HEK293T (cell line): ENCODE data around the gene CDHR3.
"Not testable (repeated sequence)": the region's sequence is repeated elsewhere in the genome, so short reads cannot be mapped to it uniquely, and the experiment has no call there.

Source experiments
- BHLHE40 ChIP-seq: fragments of 450-650 bp; IDR thresholded peaks from 2 replicates; pipeline ENCODE4 v1.6.1; 2016; ENCODE audit warnings: mild to moderate bottlenecking, moderate library complexity, borderline replicate concordance
- NFRKB ChIP-seq: fragments of 450-650 bp; IDR thresholded peaks from 2 replicates; pipeline ENCODE4 v1.6.1; 2016; ENCODE audit warnings: mild to moderate bottlenecking, moderate library complexity

GRCh38 chr7:105984808-105985207 is 21.7 kb downstream of the CDHR3 start:
- TF ChIP-seq BHLHE40, NFRKB: not testable (repeated sequence)
